MM.1S (cell line): ENCODE results near the gene SNX5.

Source experiments
- DNase-seq: peaks from one replicate; pipeline ENCODE4 v3.0.0-alpha.2; 2015
- H2AFZ ChIP-seq: fragments of 300-600 bp; sonication (generic); 2 replicates; pipeline ENCODE4 v1.6.0; 2016; ENCODE audit warnings: antibody characterized with exemption, low read length
- H3F3A ChIP-seq: fragments of 300-600 bp; sonication (generic); 2 replicates; pipeline ENCODE4 v1.6.1; 2016; ENCODE audit warnings: mild to moderate bottlenecking, antibody characterized with exemption, low read length, moderate library complexity, mixed read lengths; ENCODE audit not compliant: insufficient read depth
- H3K27ac ChIP-seq: fragments of 300-600 bp; sonication (generic); 2 replicates; pipeline ENCODE4 v1.5.1; 2016; ENCODE audit warnings: mild to moderate bottlenecking, low read length
- H3K27me3 ChIP-seq: fragments of 300-600 bp; sonication (generic); replicated peaks from 2 replicates; pipeline ENCODE4 v1.6.0; 2016; ENCODE audit warnings: low read length; ENCODE audit not compliant: insufficient read depth
- H3K36me3 ChIP-seq: fragments of 300-600 bp; sonication (generic); replicated peaks from 2 replicates; pipeline ENCODE4 v1.6.1; 2016; ENCODE audit warnings: mild to moderate bottlenecking, low read length, mixed read lengths; ENCODE audit not compliant: insufficient read depth
- H3K4me1 ChIP-seq: fragments of 300-600 bp; sonication (generic); 2 replicates; pipeline ENCODE4 v1.6.1; 2016; ENCODE audit warnings: low read length, mixed read lengths
- H3K4me2 ChIP-seq: fragments of 300-600 bp; sonication (generic); 2 replicates; pipeline ENCODE4 v1.6.0; 2016; ENCODE audit warnings: low read depth, low read length
- H3K4me3 ChIP-seq: fragments of 300-600 bp; sonication (generic); 2 replicates; pipeline ENCODE4 v1.5.1; 2016; ENCODE audit warnings: low read length, mixed read lengths
- H3K79me2 ChIP-seq: fragments of 300-600 bp; sonication (generic); 2 replicates; pipeline ENCODE4 v1.6.1; 2016; ENCODE audit warnings: mixed run types, low read length, mixed read lengths
- H3K9ac ChIP-seq: fragments of 300-600 bp; sonication (generic); 2 replicates; pipeline ENCODE4 v1.6.1; 2016; ENCODE audit warnings: low read length, mixed read lengths
- H3K9me2 ChIP-seq: fragments of 300-600 bp; sonication (generic); replicated peaks from 2 replicates; pipeline ENCODE4 v1.6.1; 2016; ENCODE audit warnings: mild to moderate bottlenecking, low read length, mixed read lengths; ENCODE audit not compliant: insufficient read depth
- H3K9me3 ChIP-seq: fragments of 300-600 bp; sonication (generic); replicated peaks from 2 replicates; pipeline ENCODE4 v1.6.1; 2016; ENCODE audit warnings: mild to moderate bottlenecking, low read length, mixed read lengths; ENCODE audit not compliant: insufficient read depth
- H4K20me1 ChIP-seq: fragments of 300-600 bp; sonication (generic); 2 replicates; pipeline ENCODE4 v1.6.1; 2016; ENCODE audit warnings: mild to moderate bottlenecking, low read length, moderate library complexity, mixed read lengths; ENCODE audit not compliant: insufficient read depth
- EZH2 ChIP-seq: fragments of 300-600 bp; sonication (generic); optimal IDR thresholded peaks from 2 replicates; pipeline ENCODE3; 2017; ENCODE audit warnings: low read depth, mild to moderate bottlenecking, antibody characterized with exemption, low read length, mixed read lengths
- EZH2phosphoT487 ChIP-seq: fragments of 300-600 bp; sonication (generic); IDR thresholded peaks from 2 replicates; pipeline ENCODE4 v1.6.1; 2018; ENCODE audit warnings: antibody characterized with exemption, low read length
- TF ChIP-seq, protein P1 (sequence below): fragments of 300-600 bp; sonication (generic); IDR thresholded peaks from 2 replicates; pipeline ENCODE4 v1.5.1; 2016; ENCODE audit warnings: antibody characterized with exemption, low read length, mixed read lengths

Gene SNX5

DNA sequence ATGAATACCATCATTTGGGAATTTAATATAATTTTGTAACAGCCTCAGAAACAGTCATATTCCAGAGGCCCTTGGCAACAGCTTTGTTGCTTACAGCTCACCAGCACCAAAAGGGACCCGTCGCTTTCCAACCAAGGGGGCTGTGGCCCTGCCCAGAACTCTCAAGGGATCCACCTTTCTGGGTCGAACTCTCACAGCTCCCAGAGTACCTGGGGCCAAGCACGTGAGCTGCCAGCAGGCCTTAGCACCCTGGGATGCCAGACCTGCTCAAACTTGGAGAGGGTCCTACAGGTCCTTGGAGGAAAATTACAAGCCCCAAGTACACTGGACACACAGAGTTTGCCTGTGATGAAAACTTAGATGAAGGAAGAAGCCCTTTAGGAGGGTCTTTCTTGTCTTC lies 66.6 kb downstream of the SNX5 start:
- Histone ChIP-seq H2AFZ (no peak overlapping the region), H3K4me2 (peak overlapping the region; percentile 30; the same call in 1 of the 2 replicates), H3K4me1 (peaks cover 58% of the 10 kb centered on the region), H3K9me2 (no peaks in the 10 kb centered on the region), H3F3A (peaks cover 37% of the 10 kb centered on the region), H3K27me3 (no peaks in the 10 kb centered on the region), H4K20me1 (no peaks in the 10 kb centered on the region), H3K9ac (no peak overlapping the region), H3K27ac (peak overlapping the region; percentile 79; the same call in 1 of the 2 replicates), H3K79me2 (0 out of 2 replicates have a peak, but pooled peaks cover 4% of the 10 kb centered on the region), H3K9me3 (no peaks in the 10 kb centered on the region), H3K36me3 (no peaks in the 10 kb centered on the region), H3K4me3 (no peak overlapping the region)
- no peak for DNase-seq
- TF ChIP-seq EZH2phosphoT487 = no peak
- no peak for TF ChIP-seq EZH2
- TF ChIP-seq, protein P1, sequence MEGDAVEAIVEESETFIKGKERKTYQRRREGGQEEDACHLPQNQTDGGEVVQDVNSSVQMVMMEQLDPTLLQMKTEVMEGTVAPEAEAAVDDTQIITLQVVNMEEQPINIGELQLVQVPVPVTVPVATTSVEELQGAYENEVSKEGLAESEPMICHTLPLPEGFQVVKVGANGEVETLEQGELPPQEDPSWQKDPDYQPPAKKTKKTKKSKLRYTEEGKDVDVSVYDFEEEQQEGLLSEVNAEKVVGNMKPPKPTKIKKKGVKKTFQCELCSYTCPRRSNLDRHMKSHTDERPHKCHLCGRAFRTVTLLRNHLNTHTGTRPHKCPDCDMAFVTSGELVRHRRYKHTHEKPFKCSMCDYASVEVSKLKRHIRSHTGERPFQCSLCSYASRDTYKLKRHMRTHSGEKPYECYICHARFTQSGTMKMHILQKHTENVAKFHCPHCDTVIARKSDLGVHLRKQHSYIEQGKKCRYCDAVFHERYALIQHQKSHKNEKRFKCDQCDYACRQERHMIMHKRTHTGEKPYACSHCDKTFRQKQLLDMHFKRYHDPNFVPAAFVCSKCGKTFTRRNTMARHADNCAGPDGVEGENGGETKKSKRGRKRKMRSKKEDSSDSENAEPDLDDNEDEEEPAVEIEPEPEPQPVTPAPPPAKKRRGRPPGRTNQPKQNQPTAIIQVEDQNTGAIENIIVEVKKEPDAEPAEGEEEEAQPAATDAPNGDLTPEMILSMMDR = no peak

DNA sequence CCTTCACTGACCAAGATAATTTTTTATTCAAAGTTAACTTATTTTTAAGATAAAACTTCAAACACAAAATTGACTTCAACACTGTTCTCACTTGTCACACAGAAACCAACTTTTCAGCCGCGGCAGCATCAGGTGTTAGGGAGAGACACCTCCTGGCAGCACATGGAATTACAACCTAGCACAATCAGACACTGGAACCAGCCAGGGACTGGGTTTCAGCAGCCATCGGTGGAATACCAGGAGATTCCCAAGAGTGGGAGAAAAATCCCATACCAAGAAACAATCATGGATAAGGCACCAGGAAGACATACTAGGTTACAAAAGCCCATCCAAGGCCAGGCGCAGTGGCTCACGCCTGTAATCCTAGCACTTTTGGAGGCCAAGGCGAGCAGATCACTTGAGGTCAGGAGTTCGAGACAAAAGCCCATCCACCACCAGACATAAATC lies 70.0 kb downstream of the SNX5 start:
- Histone ChIP-seq H3K4me2 (no peak overlapping the region), H3K4me1 (peaks cover 62% of the 10 kb centered on the region)
- TF ChIP-seq, protein P1 = peak; percentile 92
- TF ChIP-seq EZH2phosphoT487 = no peak

DNA sequence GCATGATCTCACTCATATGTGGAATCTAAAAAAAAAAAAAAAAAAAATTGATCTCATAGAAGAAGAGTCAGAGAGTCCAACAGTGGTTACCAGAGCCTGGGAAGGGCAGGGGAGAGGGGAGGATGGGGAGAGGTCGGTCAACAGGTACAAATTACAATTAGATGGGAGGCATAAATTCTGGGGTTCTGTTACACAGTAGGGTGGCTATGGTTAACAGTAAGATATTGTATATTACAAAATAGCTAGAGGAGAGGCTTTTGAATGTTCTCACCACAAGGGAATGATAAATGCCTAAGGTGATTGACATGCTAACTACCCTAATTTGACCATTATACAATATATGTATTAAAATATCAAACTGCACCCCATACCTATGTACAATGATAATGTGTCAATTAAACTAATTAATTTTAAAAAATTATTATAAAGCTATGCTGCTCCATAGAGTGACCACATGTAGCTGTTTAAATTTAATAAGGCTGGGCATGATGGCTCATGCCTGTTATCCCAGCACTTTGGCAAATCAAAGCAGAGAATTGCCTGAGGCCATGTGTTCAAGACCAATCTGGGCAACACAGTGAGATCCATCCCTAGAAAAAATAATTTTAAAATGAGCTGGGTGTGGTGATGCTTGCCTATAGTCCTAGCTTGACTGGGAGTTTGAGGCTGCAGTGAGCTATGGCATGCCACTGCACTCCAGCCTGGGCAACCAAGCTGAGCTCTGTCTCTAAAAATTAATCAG lies 70.9 kb downstream of the SNX5 start:
- Histone ChIP-seq H3K9ac (no peak overlapping the region), H3K4me1 (peaks cover 61% of the 10 kb centered on the region), H3K79me2 (peaks cover 10% of the 10 kb centered on the region; the same call in 1 of the 2 replicates), H4K20me1 (no peaks in the 10 kb centered on the region), H3K27ac (no peak overlapping the region), H3K4me2 (no peak overlapping the region), H3K36me3 (no peaks in the 10 kb centered on the region), H3F3A (peaks cover 27% of the 10 kb centered on the region), H2AFZ (no peak overlapping the region), H3K9me3 (no peaks in the 10 kb centered on the region), H3K9me2 (no peaks in the 10 kb centered on the region), H3K27me3 (no peaks in the 10 kb centered on the region), H3K4me3 (no peak overlapping the region)
- no peak for DNase-seq
- TF ChIP-seq EZH2 = no peak
- no peak for TF ChIP-seq EZH2phosphoT487
- TF ChIP-seq, protein P1 = no peak

More for the DNA sequence above, 70.0 kb downstream of the SNX5 start:
- no peak overlapping the region for H3K27ac ChIP-seq
- H3K79me2 ChIP-seq = peaks cover 10% of the 10 kb centered on the region; the same call in 1 of the 2 replicates
- H3K9ac ChIP-seq = no peak overlapping the region
- peaks cover 33% of the 10 kb centered on the region for H3F3A ChIP-seq
- H3K9me2 ChIP-seq = no peaks in the 10 kb centered on the region
- H3K27me3 ChIP-seq = no peaks in the 10 kb centered on the region
- H3K36me3 ChIP-seq = no peaks in the 10 kb centered on the region
- no peaks in the 10 kb centered on the region for H4K20me1 ChIP-seq
- no peak overlapping the region for H2AFZ ChIP-seq
- no peaks in the 10 kb centered on the region for H3K9me3 ChIP-seq
- H3K4me3 ChIP-seq = no peak overlapping the region
- peak; percentile 80 for DNase-seq
